ENCODE data around the gene ASF1B. TPM values are rescaled to one million over a fixed set of nuclear protein-coding genes. Genes with fewer than 3 reads are reported as not detected.
"Not testable (repeated sequence)": the region's sequence is repeated elsewhere in the genome, so short reads cannot be mapped to it uniquely, and the experiment has no call there.

Gene ASF1B
- total RNA-seq, 1 donor from 2014 or later = 90.2 TPM

DNA sequence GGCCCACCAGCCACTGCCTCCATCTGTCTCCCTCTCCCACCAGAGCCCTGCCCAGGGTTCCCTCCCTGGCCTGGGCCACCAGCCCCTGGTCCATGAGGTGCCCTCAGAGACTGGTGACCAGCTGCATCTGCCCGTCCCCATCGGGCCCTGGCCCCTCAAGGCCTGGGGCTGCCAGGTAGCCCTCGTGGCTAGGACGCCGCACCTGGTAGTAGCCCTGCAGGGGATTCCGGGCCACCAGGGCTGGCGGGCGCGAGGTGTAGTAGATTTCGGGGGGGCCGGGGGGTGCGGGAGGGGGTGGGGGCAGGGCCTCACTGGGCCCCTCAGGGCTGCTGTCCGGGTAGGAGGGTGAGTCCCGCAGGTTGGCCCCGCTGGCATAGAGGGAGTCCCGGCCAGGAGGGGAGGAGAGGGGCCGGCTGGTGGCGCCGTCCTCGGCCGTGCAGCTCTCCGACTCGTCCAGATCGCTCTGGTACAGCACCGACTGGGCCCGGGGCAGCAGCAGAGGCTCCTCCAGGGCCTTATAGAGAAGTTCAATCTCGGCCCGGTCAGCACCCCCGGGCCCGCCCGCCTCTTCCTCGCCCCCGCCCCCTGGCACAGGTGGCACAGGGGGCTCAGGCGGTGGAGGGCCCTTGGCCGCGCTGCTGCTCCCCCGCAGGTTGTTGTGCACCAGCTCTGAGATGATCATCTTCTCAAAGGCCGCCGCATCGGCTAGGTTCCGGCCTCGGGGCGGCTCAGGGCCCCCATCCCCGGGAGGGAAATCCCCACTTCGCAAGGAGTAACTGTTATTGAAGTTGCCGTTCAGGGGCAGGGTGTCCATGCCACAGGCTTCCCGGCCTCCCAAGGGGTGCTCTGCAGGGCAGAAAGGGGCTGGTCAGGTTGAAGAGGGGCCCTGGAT, 14.6 kb upstream of the ASF1B start:
- H3K27ac Mint-ChIP-seq = peak overlapping the region; percentile 20
- H3K9me3 Mint-ChIP-seq = no peaks in the 10 kb centered on the region
- intact Hi-C loops (cut with micrococcal nuclease) = no loop called here
- DNase-seq = peak; percentile 55
- peaks cover 3% of the 10 kb centered on the region for H3K36me3 Mint-ChIP-seq (ENCODE audit: low read depth)
- H3K4me3 Mint-ChIP-seq = no peak overlapping the region
- H3K4me1 Mint-ChIP-seq = peaks cover 23% of the 10 kb centered on the region
- no peaks in the 10 kb centered on the region for H3K27me3 Mint-ChIP-seq

DNA sequence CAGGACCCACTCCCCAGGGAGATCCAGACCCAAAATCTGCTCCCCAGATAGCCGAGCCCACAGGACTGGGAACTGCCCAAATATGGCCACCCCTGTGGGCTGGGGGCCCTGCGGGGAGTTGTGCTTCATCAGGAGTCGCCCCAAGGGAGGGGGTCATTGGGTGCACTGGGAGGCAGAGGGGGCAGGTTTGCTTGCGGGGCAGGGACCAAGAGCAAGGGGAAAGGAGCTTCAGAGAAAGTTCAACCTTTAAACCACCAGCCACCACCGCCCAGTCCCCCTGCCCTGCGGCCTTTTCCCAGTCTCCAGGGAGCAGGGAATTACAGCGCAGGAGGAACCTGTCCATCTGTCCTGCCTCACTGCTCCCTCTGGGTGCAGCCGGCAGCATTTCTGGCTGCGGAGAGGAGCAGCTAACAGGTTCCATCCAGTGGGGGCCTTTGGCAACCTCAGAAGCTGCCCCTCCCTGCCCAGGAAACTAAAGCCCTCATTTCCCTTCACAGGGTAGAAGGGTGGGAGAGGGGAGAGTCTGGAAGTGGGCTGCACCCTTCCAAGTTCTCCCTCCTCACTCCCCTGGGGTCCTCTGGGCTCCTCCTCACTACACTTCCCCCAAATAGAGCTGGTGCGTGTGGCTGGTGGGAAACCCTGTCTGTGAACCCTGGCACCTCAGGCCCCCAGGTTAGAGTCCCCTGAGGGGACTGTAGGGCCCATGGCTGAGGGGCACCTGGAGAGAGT, 13.8 kb upstream of the ASF1B start:
- Mint-ChIP-seq H3K27me3 (no peaks in the 10 kb centered on the region), H3K9me3 (no peaks in the 10 kb centered on the region), H3K27ac (peak overlapping the region; percentile 97), H3K36me3 (ENCODE audit: low read depth) (peaks cover 1% of the 10 kb centered on the region), H3K4me3 (peak overlapping the region; percentile 83), H3K4me1 (peaks cover 30% of the 10 kb centered on the region)
- DNase-seq = peak; percentile 71
- intact Hi-C loops (cut with micrococcal nuclease) = no loop called here

DNA sequence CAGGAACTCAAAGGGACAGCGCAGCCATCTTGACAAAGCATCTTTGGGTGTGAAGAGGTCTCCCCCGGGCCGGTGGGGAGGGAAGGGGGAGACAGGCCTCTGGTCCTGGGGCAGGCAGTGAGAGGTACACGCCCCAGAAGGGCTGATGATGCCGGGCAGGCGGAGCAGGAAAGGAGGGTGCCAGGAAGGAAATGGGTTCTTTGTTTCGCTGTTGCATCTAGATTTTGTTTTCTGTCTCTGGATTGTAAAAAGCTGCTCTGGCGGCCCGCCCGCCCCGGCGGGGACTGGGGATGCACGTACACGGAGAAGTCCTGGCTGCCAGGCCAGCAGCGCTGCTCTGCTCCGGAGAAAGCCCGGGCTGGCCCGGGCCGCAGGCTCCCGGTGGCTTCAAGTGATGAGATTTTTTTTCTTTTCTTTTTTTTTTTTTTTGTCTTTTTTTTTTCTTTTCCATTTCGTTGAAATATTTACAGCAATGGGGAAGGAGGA, 13.2 kb upstream of the ASF1B start:
- peak overlapping the region; percentile 97 for H3K27ac Mint-ChIP-seq
- no peaks in the 10 kb centered on the region for H3K9me3 Mint-ChIP-seq
- intact Hi-C loops (cut with micrococcal nuclease) = no loop called here
- no peaks in the 10 kb centered on the region for H3K36me3 Mint-ChIP-seq (ENCODE audit: low read depth)
- H3K27me3 Mint-ChIP-seq = no peaks in the 10 kb centered on the region
- DNase-seq = peak; percentile 89
- H3K4me1 Mint-ChIP-seq = peaks cover 30% of the 10 kb centered on the region
- peak overlapping the region; percentile 83 for H3K4me3 Mint-ChIP-seq

DNA sequence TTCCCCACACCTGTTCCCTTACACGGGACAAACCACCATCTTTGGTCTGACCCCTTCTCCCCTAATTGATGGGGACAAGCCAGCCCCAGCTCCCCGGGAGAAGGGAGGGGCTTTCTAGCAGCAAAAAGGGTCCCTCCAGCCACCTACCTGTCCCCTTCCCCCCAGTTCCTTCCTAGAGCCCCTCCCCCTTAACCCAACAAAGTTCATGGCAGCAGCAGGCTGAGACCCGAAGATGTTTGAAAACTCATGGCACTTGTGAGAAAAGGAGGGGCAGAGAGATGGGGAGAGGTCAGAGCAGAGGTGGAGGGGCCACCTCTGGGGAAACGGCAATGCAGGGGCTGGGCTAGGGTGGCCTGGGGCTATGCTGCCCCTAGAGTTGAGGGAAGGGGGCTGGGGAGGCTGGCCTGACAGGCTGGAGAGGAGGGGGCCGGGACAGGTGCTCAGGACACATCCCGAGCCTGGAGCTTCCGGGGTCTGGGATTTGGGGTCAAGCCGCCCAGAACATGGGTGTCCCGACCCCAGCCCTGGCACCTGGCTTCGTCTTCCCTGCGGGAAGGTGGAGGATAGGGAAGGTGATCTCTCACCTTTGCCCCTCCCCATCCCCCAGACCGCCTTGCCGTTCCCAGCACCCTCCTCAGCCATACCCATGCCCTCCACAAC, 12.5 kb upstream of the ASF1B start:
- peak overlapping the region; percentile 97 for H3K27ac Mint-ChIP-seq
- intact Hi-C loops (cut with micrococcal nuclease) = no loop called here

DNA sequence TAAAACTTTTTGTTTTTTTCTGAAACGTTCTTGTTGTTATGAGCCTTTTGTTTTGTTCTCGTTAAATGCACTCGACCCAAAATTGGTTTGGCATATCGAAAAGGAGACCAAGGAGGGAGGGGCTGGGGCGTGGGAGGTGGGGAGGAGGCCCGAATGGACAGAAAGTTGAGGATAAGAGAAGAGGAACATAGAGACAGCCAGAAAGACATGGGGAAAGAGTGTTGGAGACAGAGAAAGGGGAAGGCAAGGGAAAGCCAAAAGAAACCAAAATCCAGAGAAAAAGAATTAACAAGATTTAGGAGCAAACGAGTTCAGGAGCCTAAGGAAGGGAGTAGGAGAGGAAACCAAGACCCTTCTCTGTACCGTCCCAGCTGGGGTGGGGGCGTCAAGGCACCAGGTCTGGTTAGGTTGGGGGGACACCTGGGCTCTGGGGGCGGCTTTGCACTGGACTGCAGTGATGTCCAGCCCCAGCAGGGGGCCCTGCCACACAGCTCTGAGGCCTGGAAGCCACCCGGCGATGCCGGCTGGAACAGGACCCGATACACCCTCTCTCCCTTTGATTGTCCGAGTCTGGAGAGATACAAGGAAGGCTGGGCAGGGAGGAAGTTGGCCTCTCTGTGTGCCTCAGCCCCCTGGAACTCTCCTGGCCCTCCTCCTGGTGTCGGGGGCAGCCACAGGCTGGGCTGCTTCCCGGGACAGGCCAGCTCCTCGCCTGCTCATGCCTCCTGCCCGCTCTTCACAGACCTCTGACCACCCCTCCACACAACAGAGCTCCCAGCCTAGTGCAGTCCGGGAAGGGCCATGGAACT, 11.6 kb upstream of the ASF1B start:
- DNase-seq = peak; percentile 85
- peaks cover 30% of the 10 kb centered on the region for H3K4me1 Mint-ChIP-seq
- H3K27me3 Mint-ChIP-seq = no peaks in the 10 kb centered on the region
- peak overlapping the region; percentile 85 for H3K27ac Mint-ChIP-seq
- peak overlapping the region; percentile 83 for H3K4me3 Mint-ChIP-seq
- H3K36me3 Mint-ChIP-seq (ENCODE audit: low read depth) = no peaks in the 10 kb centered on the region
- H3K9me3 Mint-ChIP-seq = no peaks in the 10 kb centered on the region
- intact Hi-C loops (cut with micrococcal nuclease) = no loop called here

More for the DNA sequence above, 12.5 kb upstream of the ASF1B start:
- peak; percentile 58 for DNase-seq
- no peaks in the 10 kb centered on the region for H3K9me3 Mint-ChIP-seq
- peaks cover 30% of the 10 kb centered on the region for H3K4me1 Mint-ChIP-seq
- no peaks in the 10 kb centered on the region for H3K36me3 Mint-ChIP-seq (ENCODE audit: low read depth)
- H3K4me3 Mint-ChIP-seq = peak overlapping the region; percentile 83
- no peaks in the 10 kb centered on the region for H3K27me3 Mint-ChIP-seq

DNA sequence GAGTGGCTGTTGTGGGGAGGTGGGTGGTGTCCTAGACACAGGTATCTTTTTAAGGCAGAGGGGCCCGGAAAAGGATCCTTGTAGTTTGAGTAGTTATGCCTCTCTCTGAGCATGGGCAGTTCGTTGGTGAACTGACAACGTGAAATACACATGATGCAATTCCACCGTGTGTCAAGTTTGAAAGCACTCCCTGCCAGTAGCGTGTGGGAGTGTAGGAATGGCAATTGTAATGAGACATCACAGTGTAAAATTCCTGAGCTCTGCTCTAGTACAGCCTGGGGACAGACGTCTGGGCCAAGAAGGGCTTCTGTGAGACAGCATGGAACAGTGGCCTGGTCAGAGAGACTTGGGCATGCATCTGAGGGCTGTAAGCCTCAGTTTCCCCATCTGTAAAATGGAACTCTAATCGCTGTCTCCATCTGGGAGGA, 10.4 kb upstream of the ASF1B start:
- no peak overlapping the region for H3K27ac Mint-ChIP-seq
- intact Hi-C loops (cut with micrococcal nuclease) = no loop called here
- peak; percentile 52 for DNase-seq
- H3K4me3 Mint-ChIP-seq = no peak overlapping the region
- no peaks in the 10 kb centered on the region for H3K36me3 Mint-ChIP-seq (ENCODE audit: low read depth)
- H3K9me3 Mint-ChIP-seq = no peaks in the 10 kb centered on the region
- no peaks in the 10 kb centered on the region for H3K27me3 Mint-ChIP-seq
- peaks cover 36% of the 10 kb centered on the region for H3K4me1 Mint-ChIP-seq

DNA sequence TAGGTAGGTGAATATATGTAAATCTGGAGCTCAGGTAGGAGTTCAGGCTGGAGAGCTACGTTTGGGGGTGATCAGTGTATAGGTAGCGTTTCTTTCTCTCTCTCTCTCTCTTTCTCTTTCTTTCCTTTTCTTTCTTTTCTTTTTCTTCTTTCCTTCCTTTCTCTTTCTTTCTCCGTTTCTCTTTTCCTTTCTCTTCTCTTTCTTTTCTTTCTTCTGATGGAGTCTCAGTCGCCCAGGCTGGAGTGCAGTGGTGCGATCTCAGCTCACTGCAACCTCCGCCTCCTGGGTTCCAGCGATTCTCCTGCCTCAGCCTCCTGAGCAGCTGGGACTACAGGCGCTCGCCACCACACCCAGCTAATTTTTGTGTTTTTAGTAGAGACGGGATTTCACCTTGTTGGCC, 9.8 kb upstream of the ASF1B start:
- H3K27me3 Mint-ChIP-seq; DNase-seq; H3K36me3 Mint-ChIP-seq (ENCODE audit: low read depth); intact Hi-C loops (cut with micrococcal nuclease); H3K9me3 Mint-ChIP-seq; H3K4me3 Mint-ChIP-seq: not testable (repeated sequence)
- Mint-ChIP-seq H3K27ac (peak overlapping the region; percentile 21), H3K4me1 (peaks cover 40% of the 10 kb centered on the region)

DNA sequence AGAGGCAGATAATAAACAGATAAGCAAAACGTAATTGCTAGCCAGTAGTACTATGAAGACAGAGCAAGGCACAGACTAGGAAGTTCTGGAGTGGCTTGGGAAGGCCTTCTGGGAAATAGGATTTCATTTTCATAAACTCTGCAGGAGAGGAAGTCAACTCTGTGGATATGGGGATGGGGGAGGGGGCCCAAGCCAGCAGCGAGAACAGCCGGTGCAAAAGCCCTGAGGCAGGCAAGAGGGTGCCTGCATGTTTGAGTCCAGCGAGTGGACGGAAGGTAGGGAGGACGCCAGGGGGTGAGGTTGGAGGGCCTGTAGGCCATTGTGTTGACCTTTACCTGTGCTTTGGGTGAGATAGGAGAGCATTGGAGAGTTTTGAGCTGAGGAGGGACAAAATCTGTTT, 9.0 kb upstream of the ASF1B start:
- Mint-ChIP-seq H3K4me1 (peaks cover 42% of the 10 kb centered on the region), H3K27ac (no peak overlapping the region), H3K9me3 (no peaks in the 10 kb centered on the region), H3K27me3 (no peaks in the 10 kb centered on the region), H3K36me3 (ENCODE audit: low read depth) (peaks cover 2% of the 10 kb centered on the region), H3K4me3 (no peak overlapping the region)
- intact Hi-C loops (cut with micrococcal nuclease) = no loop called here
- DNase-seq = no peak

DNA sequence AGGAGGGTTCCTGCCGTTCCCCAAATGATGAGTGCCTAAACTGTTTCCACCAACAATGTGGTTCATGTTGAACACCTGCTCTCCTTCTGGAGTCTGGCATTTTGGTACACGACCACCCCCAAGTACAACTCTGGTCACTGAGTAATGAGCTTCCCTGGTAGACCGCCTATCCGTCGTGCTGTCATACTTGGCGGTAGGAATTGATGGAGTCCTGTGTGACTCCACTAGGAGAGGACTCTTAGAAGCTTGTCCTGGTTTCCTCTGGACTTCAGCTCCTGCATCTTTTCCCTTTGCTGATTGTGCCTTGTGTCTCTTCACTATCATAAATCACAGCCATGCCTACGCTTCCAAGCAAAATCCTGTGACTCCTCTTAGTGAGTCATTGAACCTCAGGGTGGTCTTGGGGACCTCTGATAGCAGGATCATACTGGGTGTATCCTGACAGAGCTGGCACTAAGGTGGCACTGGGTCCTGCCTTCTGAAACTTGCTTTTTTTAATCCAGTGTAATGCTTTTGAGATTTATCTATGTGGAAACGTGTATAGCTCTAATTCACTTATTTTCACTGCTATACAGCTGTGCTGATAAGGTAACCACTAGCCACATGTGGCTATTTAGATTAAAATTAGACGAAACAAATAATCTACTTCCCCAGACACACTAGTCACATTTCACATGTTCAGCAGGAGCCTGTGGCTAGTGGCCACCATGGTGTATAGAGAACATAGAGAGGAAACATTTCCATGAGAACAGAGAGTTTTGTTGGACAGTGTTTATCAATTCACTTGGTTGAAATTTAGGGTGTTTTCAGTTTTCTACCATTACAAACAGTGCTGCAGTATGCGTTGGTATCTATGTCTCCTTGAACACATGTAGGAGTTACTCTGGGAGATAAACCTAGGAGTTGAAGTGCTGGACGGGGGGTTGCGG, 6.1 kb upstream of the ASF1B start:
- peaks cover 10% of the 10 kb centered on the region for H3K36me3 Mint-ChIP-seq (ENCODE audit: low read depth)
- H3K4me3 Mint-ChIP-seq = no peak overlapping the region
- no peak overlapping the region for H3K27ac Mint-ChIP-seq
- no peaks in the 10 kb centered on the region for H3K9me3 Mint-ChIP-seq
- H3K4me1 Mint-ChIP-seq = peaks cover 33% of the 10 kb centered on the region
- intact Hi-C loops (cut with micrococcal nuclease) = no loop called here
- no peaks in the 10 kb centered on the region for H3K27me3 Mint-ChIP-seq
- DNase-seq = no peak

DNA sequence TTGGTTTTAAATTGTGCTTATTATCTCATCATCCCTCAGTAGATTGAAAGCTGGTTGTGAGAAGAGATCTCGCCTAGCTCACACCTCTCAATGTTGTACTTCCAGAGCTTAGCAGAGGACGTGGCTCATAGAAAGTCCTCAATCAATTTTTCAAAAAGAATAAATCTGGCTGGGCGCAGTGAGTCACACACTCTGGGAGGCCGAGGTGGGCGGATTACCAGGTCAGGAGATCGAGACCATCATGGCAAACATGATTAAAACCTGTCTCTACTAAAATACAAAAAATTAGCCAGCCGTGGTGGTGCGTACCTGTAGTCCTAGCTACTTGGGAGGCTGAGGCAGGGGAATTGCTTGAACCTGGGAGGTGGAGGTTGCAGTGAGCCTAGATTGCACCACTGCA, 4.7 kb upstream of the ASF1B start:
- no peak for DNase-seq
- H3K9me3 Mint-ChIP-seq = no peaks in the 10 kb centered on the region
- intact Hi-C loops (cut with micrococcal nuclease) = no loop called here

DNA sequence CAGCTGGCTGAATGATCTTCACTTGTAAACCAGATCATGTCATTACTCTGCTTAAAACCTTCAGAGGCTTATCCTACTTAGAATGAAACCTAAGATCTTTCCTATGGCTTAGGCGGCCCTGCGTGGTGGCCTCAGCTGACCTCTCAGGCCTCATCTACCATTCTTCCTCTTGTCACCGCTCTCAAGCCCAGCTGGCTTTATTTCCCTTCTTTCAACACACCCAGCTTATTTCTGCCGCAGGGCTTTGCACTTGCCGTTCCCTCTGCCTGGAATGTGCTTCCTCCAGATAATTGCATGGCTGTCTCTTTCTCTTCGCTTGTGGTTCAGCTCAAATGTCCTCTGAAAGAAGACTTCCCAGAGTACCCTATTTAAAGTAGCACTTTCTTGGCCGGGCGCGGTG, 3.6 kb upstream of the ASF1B start:
- Mint-ChIP-seq H3K36me3 (ENCODE audit: low read depth) (peaks cover 16% of the 10 kb centered on the region), H3K4me3 (no peak overlapping the region), H3K27ac (no peak overlapping the region), H3K4me1 (peaks cover 31% of the 10 kb centered on the region), H3K27me3 (no peaks in the 10 kb centered on the region), H3K9me3 (no peaks in the 10 kb centered on the region)
- intact Hi-C loops (cut with micrococcal nuclease) = loop anchor here (5.0 kb wide), 2 partner anchors 58 to 227 kb away; no protein-coding TSS in a partner anchor
- no peak for DNase-seq

More for the DNA sequence above, 4.7 kb upstream of the ASF1B start:
- H3K27ac Mint-ChIP-seq = no peak overlapping the region
- no peak overlapping the region for H3K4me3 Mint-ChIP-seq
- peaks cover 31% of the 10 kb centered on the region for H3K4me1 Mint-ChIP-seq
- H3K36me3 Mint-ChIP-seq (ENCODE audit: low read depth) = peaks cover 10% of the 10 kb centered on the region
- no peaks in the 10 kb centered on the region for H3K27me3 Mint-ChIP-seq

DNA sequence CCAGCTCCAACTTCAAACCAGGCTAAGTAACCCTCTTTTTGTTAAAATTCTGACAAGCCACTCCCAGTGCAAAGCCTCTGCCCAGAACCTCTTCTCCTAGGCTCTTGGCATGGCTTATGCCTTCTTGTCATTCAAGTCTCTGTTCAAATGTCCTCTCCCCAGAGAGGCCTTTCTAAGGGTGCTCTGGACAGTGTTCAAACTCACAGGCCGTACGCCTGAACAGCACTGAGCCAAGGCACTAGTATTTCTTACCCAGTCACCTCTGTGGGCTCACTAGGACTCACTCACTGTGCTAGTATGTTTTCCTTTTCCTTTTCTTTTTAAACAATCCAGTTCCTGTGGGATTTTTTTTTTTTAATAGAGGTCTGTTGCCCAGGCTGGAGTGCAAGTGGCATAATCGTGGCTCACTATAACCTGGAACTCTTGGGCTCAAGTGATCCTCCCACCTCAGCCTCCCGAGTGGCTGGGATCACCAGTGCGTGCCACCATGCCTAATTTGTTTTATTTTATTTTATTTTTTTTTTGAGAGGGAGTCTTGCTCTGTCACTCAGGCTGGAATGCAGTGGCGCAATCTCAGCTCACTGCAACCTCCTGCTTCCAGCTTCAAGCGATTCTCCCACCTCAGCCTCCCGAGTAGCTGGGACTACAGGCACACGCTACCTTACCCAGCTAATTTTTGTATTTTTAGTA, 2.3 kb upstream of the ASF1B start:
- intact Hi-C loops (cut with micrococcal nuclease) = loop anchor here (5.0 kb wide), 2 partner anchors 56 to 229 kb away; no protein-coding TSS in a partner anchor
- peak overlapping the region; percentile 62 for H3K4me3 Mint-ChIP-seq
- H3K36me3 Mint-ChIP-seq (ENCODE audit: low read depth) = peaks cover 21% of the 10 kb centered on the region
- H3K9me3 Mint-ChIP-seq = no peaks in the 10 kb centered on the region
- DNase-seq = no peak
- H3K4me1 Mint-ChIP-seq = peaks cover 40% of the 10 kb centered on the region
- no peaks in the 10 kb centered on the region for H3K27me3 Mint-ChIP-seq
- H3K27ac Mint-ChIP-seq = peak overlapping the region; percentile 73
